T-cell (primary cell): ENCODE measurements around the gene TRIM47. TPM values are rescaled to one million over a fixed set of nuclear protein-coding genes. Genes with fewer than 3 reads are reported as not detected.

ENCODE experiments used
- ATAC-seq, 4 experiments: fragments of 200-7000 bp in 3 of 4; fragments of 150-1000 bp in 1 of 4; cut with Tn5 transposase; replicated peaks in 1 of 4; 1 replicate in 3 of 4; 2 replicates in 1 of 4; pipeline ENCODE4 v1.10.0; 2021; ENCODE audit warnings: moderate library complexity in 3 of 4, mild to moderate bottlenecking in 2 of 4, moderate number of reproducible peaks in 1 of 4
- CTCF ChIA-PET, 2 donors: fragments of 300-600 bp; sonication (Branson Sonifier 250); formaldehyde crosslinking; loops; one replicate each; lab custom pipeline; 2022; ENCODE audit warnings: antibody characterized with exemption in 2 of 2; lab: Charles Lee
- POLR2A ChIA-PET, 2 donors: fragments of 300-600 bp; sonication (Branson Sonifier 250); formaldehyde crosslinking; loops; one replicate each; lab custom pipeline; 2022; ENCODE audit warnings: antibody characterized with exemption in 2 of 2; lab: Charles Lee
- DNase-seq, 35 experiments: peaks; one replicate each; pipeline versions ENCODE4 v3.0.0 to v3.0.0-alpha.2; 2013 to 2023
- H3K27ac ChIP-seq: one replicate; pipeline ENCODE4 v1.5.1; 2013; ENCODE audit warnings: low read length
- H3K27me3 ChIP-seq, 2 experiments: replicated peaks in 1 of 2; 1 replicate in 1 of 2; 2 replicates in 1 of 2; pipeline versions ENCODE4 v1.6.1 to v1.7.0; 2013; ENCODE audit warnings: low read length in 1 of 2, mixed read lengths in 1 of 2; ENCODE audit not compliant: control insufficient read depth in 2 of 2, insufficient read depth in 2 of 2; ENCODE audit errors: extremely low read depth in 1 of 2
- H3K36me3 ChIP-seq, 2 donors: 1 replicate in 1 of 2; 2 replicates in 1 of 2; pipeline versions ENCODE4 v1.6.1 to v1.7.0; 2013; ENCODE audit warnings: low read length in 1 of 2; ENCODE audit not compliant: control insufficient read depth in 2 of 2, insufficient read depth in 1 of 2; ENCODE audit errors: extremely low read depth in 1 of 2
- H3K4me1 ChIP-seq, 2 experiments: 1 replicate in 1 of 2; 2 replicates in 1 of 2; pipeline versions ENCODE4 v1.6.1 to v1.7.0; 2013; ENCODE audit warnings: low read length in 2 of 2, mixed read lengths in 1 of 2; ENCODE audit not compliant: insufficient read depth in 2 of 2, control insufficient read depth in 1 of 2; ENCODE audit errors: extremely low read depth in 1 of 2
- H3K4me3 ChIP-seq, 2 donors: 1 replicate in 1 of 2; 2 replicates in 1 of 2; pipeline versions ENCODE4 v1.5.1 to v1.7.0; 2013; ENCODE audit warnings: mild to moderate bottlenecking in 2 of 2, low read length in 1 of 2, moderate library complexity in 1 of 2; ENCODE audit not compliant: control insufficient read depth in 1 of 2; ENCODE audit errors: extremely low read depth in 1 of 2
- H3K9me3 ChIP-seq: 2 replicates; pipeline ENCODE4 v1.7.0; 2013
- H3K27ac Mint-ChIP-seq, 2 donors: one replicate each; pipeline ENCODE4 v1.8.0; 2020 to 2021; ENCODE audit warnings: mild to moderate bottlenecking in 2 of 2, mixed read lengths in 2 of 2
- H3K27me3 Mint-ChIP-seq, 2 donors: one replicate each; pipeline ENCODE4 v1.8.0; 2021 to 2022; ENCODE audit warnings: mixed read lengths in 2 of 2
- H3K36me3 Mint-ChIP-seq: one replicate; pipeline ENCODE4 v1.8.0; 2021; ENCODE audit warnings: mixed read lengths
- H3K4me1 Mint-ChIP-seq, 3 donors: one replicate each; pipeline ENCODE4 v1.8.0; 2020 to 2022; ENCODE audit warnings: mixed read lengths in 3 of 3, mild to moderate bottlenecking in 1 of 3
- H3K4me3 Mint-ChIP-seq, 3 donors: one replicate each; pipeline ENCODE4 v1.8.0; 2020 to 2022; ENCODE audit warnings: mild to moderate bottlenecking in 3 of 3, mixed read lengths in 3 of 3, moderate library complexity in 3 of 3
- H3K9me3 Mint-ChIP-seq, 3 donors: one replicate each; pipeline ENCODE4 v1.8.0; 2020 to 2022; ENCODE audit warnings: mixed read lengths in 3 of 3
- WGBS: methylation state at CpG from one replicate; pipeline ENCODE4 v1.1.5; 2013; ENCODE audit warnings: missing lambda C conversion rate; ENCODE audit not compliant: insufficient coverage; 5-methylcytosine and 5-hydroxymethylcytosine counted together
- total RNA-seq, 35 experiments: library from RNA in 6 of 35; stranded (reverse) in 6 of 35; fragments of 120-200 nt in 1 of 35; gene quantifications; one replicate each; pipeline versions ENCODE4 v1.2.1 to v1.2.4 and lab custom pipeline; 2013 to 2026

The TRIM47 gene
- total RNA-seq, 5 donors from 2014 or later (not counting 1 experiment from before 2014, with no cell fraction given), result 2.6 to 24.6 (median 18.3) TPM

DNA sequence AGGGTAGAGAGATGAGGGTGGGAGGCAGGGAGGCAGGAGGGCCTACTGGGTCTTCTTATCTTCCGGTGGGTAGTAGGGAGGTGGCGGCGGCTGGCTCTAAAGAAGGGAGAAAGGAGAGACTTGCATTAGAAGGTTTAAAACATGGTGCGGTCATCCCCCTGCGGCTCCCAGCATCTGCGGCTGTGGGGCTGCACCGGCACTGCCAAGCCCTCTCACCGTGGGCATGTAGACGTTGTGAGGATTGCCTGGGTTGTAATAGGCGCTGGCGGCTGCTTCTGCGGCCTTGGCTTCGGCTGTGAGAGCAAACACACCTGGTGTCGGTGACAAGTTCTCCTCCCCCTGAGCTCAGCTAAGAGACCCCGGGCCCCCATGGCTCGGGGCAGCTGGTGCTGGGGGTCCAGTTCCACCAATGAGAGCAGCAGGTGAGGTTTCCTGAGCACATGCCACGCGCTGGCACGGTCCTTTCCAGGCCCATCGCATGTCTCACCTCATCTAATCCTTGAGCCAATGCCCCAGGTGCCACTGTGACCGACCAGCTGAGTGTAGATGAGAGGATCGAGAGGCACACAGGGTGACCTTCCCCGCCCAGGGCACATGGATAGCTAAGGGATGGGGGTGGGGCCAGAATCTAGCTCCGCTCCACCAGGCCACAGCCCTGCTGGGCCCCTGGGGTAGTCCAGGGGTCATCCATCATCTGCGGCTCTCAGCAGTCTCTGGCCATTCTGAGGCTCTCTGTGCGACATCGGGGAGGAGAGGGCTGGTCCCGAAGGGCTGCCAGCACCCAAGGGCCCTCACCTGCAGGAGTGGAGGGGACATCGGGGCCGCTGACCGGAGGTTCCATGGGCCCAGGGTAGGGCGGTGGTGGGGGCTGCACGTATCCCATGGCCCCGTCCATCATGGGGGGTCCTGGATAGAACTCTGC lies 31.4 kb downstream of the TRIM47 start:
- Histone ChIP-seq H3K36me3 (peaks cover 15 to 66% of the 10 kb centered on the region in 2 donors), H3K27ac (no peak overlapping the region), H3K9me3 (no peaks in the 10 kb centered on the region), H3K27me3 (no peaks in the 10 kb centered on the region), H3K4me3 (no peak overlapping the region), H3K4me1 (peaks cover 18 to 49% of the 10 kb centered on the region in 2 experiments)
- CTCF ChIA-PET, result interaction anchor here in 1 of 2 donors (0.9 to 2.2 kb wide), 3 partner anchors 8 to 67 kb away, joined by 3 to 9 read pairs (median 7); partner anchors contain the start of gene WBP2
- DNase-seq, result no peak
- no peaks in the 10 kb centered on the region for H3K27me3 Mint-ChIP-seq
- 96% methylated on average over 27 of the region's 34 CpGs for WGBS
- H3K9me3 Mint-ChIP-seq, result no peaks in the 10 kb centered on the region
- peaks cover 27% of the 10 kb centered on the region for H3K36me3 Mint-ChIP-seq
- peak overlapping the region in 1 of 3 donors; percentile 3 for H3K4me3 Mint-ChIP-seq
- H3K4me1 Mint-ChIP-seq, result peaks cover 25 to 44% (median 34%) of the 10 kb centered on the region in 3 donors
- POLR2A ChIA-PET, result interaction anchor here in 1 of 2 donors (0.5 kb wide), 1 partner anchor 557 kb away, joined by 4 read pairs; no protein-coding TSS in a partner anchor
- ATAC-seq, result no peak
- peak overlapping the region in 1 of 2 donors; percentile 27 for H3K27ac Mint-ChIP-seq

DNA sequence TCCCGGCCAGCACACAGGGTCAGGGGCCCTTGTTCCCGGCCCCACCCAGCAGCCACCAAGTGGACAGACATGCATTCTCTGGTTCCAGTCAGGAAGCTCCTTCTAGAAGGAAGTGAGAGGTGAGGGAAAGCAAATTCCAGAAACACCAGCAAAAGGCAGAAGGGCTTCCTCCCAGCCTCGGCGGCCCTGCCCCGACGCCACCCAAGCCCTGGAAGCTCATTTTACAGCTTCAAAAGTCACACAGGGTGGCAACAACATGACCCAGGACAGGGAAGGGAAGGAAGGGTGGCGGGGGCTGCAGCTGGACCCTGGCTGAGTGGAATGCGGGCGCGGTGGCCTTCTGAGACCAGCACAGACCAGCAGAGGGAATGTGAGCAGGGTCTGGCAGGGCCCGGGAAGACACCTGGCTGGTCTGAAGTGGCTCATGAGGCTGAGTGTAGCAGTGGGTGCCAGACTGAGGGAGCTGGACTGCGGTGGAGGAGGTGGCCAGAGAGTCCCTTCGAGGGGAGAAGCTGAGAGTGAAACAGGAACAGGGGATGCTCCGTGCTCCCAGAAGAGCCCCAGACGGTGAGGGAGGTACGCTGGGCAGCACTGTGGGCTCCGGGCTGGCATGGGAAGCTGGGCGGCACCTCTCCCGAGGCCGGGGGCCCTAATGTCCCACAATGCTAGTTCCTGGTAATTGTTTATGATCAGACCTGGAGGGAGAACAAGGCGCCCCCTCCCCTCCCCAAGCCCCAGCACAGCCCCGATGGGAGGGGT lies 32.3 kb downstream of the TRIM47 start:
- Mint-ChIP-seq H3K27me3 (no peaks in the 10 kb centered on the region), H3K9me3 (no peaks in the 10 kb centered on the region), H3K27ac (peak overlapping the region; percentile 55 to 77), H3K4me3 (peak overlapping the region; percentile 47 to 90 (median 47)), H3K4me1 (peaks cover 26 to 45% (median 32%) of the 10 kb centered on the region in 3 donors), H3K36me3 (peaks cover 24% of the 10 kb centered on the region)
- 94% methylated on average over 10 of the region's 22 CpGs for WGBS
- H3K27me3 ChIP-seq, result no peaks in the 10 kb centered on the region
- CTCF ChIA-PET, result interaction anchor here (0.6 to 2.2 kb wide), 4 partner anchors 9 to 157 kb away, joined by 3 to 9 read pairs (median 4); partner anchors contain the start of gene WBP2 (in 1 of the 2)
- H3K4me3 ChIP-seq, result no peak overlapping the region
- ATAC-seq (no peak), DNase-seq (no peak)
- no peaks in the 10 kb centered on the region for H3K9me3 ChIP-seq
- peaks cover 15 to 62% of the 10 kb centered on the region in 2 donors for H3K36me3 ChIP-seq
- no peak overlapping the region for H3K27ac ChIP-seq
- H3K4me1 ChIP-seq, result peaks cover 19 to 50% of the 10 kb centered on the region in 2 experiments
- POLR2A ChIA-PET, result interaction anchor here in 1 of 2 donors (0.5 kb wide), 1 partner anchor 298 kb away, joined by 3 read pairs; no protein-coding TSS in a partner anchor

DNA sequence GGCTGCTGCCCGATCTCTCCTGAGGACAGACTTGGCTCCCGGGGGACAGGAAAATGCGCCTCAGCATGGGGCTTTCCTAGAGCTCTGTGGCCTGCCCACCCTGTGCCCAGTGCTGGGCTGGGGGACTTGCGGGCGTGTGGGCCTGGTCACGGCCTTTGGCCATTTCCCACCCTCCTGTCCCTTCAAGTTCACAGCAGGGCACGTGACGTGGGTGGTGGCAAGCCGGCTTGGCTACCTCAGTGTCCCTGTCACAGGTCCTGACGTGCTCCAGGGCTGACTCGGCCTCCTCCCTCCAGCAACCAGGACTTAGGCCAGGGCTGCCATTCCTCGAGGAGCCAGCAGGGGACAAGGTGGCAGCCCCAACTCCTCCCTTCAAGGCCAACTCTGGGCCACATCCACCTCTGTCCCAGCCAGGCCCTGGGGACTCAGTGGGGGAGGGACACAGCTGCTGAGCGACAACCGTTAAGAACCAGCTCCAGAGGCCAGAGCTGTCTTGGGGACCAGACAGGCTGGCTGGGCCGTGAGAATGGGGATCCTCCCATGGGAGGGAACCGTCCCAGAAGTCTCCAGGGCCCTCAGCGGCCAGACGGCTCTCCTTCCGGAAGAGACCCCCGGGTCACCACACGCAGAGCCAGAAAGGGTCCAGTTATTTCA lies 33.2 kb downstream of the TRIM47 start:
- CTCF ChIA-PET, result interaction anchor here in 1 of 2 donors (0.6 to 2.2 kb wide), 3 partner anchors 10 to 156 kb away, joined by 4 to 9 read pairs (median 6); partner anchors contain the start of gene WBP2
- Histone ChIP-seq H3K9me3 (no peaks in the 10 kb centered on the region), H3K36me3 (peaks cover 21 to 62% of the 10 kb centered on the region in 2 donors), H3K4me1 (peaks cover 19 to 58% of the 10 kb centered on the region in 2 experiments), H3K4me3 (no peak overlapping the region), H3K27ac (peak overlapping the region; percentile 91), H3K27me3 (no peaks in the 10 kb centered on the region)
- POLR2A ChIA-PET, result interaction anchor here in 1 of 2 donors (0.5 kb wide), 1 partner anchor 299 kb away, joined by 3 read pairs; no protein-coding TSS in a partner anchor
- Mint-ChIP-seq H3K4me1 (peaks cover 24 to 45% (median 34%) of the 10 kb centered on the region in 3 donors), H3K9me3 (no peaks in the 10 kb centered on the region), H3K27me3 (no peaks in the 10 kb centered on the region), H3K27ac (peak overlapping the region; percentile 77 to 81), H3K4me3 (peak overlapping the region; percentile 44 to 90 (median 55)), H3K36me3 (peaks cover 24% of the 10 kb centered on the region)
- peak in 32 of 35 experiments; percentile 23 to 73 (median 49) for DNase-seq
- ATAC-seq, result peak; percentile 22 to 45 (median 31)
- 62% methylated on average over 12 of the region's 21 CpGs for WGBS

DNA sequence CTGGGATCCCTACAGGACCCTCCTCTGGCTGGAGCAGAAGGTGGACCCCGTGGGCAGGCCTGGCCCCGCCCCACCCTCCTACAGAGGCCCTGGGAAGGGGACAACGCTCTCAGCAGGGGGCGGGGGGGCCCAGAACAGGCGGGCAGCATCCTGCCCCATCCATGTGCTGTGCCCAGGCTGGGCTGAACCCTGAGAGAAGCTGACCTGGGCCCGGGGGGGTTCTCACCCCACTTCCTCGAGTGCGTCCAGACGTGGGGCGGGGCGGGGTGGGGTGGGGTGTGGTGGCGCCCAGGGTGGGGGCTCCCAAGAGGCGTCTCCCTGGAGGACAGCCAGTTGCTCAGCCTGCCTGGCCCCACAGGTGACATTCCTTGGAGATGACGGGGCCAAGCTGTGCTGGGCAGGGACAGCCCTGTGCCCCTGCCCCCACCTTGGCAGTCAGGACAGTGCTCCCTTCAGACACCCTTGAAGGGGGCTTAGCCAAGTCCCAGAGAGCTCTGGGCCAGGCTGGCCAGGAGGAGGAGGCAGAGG lies 33.8 kb downstream of the TRIM47 start:
- peak overlapping the region; percentile 84 to 94 for H3K4me3 ChIP-seq
- peak overlapping the region; percentile 90 to 94 (median 91) for H3K4me3 Mint-ChIP-seq
- H3K36me3 ChIP-seq, result peaks cover 21 to 63% of the 10 kb centered on the region in 2 donors

More for the DNA sequence above, 33.8 kb downstream of the TRIM47 start:
- DNase-seq (peak in 2 of 35 experiments; percentile 13 to 22), ATAC-seq (peak; percentile 1 to 11 (median 6))
- 26% methylated on average over 3 of the region's 14 CpGs for WGBS
- Mint-ChIP-seq H3K36me3 (peaks cover 20% of the 10 kb centered on the region), H3K27me3 (no peaks in the 10 kb centered on the region), H3K9me3 (no peaks in the 10 kb centered on the region), H3K27ac (peak overlapping the region; percentile 96 to 97), H3K4me1 (peaks cover 24 to 43% (median 35%) of the 10 kb centered on the region in 3 donors)
- Histone ChIP-seq H3K27me3 (no peaks in the 10 kb centered on the region), H3K9me3 (no peaks in the 10 kb centered on the region), H3K27ac (peak overlapping the region; percentile 91), H3K4me1 (peaks cover 19 to 59% of the 10 kb centered on the region in 2 experiments)
- ChIA-PET CTCF (interaction anchor here (0.6 to 2.2 kb wide), 3 partner anchors 11 to 21 kb away, joined by 4 to 9 read pairs (median 6); partner anchors contain the start of gene WBP2 (in 1 of the 2)), POLR2A (no interaction called here)
